CD4-positive, CD25-positive, alpha-beta regulatory T cell (primary cell): ENCODE results near the gene POU1F1. TPM values are rescaled to one million over a fixed set of nuclear protein-coding genes. Genes with fewer than 3 reads are reported as not detected.

Source experiments
- ATAC-seq, 2 donors: fragments of 150-1000 bp; cut with Tn5 transposase; one replicate each; pipeline ENCODE4 v1.10.0; 2021; ENCODE audit warnings: low read depth in 2 of 2, moderate number of reproducible peaks in 2 of 2, moderate library complexity in 1 of 2
- DNase-seq, 3 donors: peaks; one replicate each; pipeline versions ENCODE4 v3.0.0 to v3.0.0-alpha.2; 2012 to 2022; ENCODE audit warnings: mixed read lengths in 1 of 3
- H3K27ac ChIP-seq: one replicate; pipeline ENCODE4 v1.7.0; 2013; ENCODE audit warnings: mild to moderate bottlenecking, low read length; ENCODE audit not compliant: insufficient read depth, poor library complexity, severe bottlenecking
- H3K27me3 ChIP-seq: one replicate; pipeline ENCODE4 v1.7.0; 2013; ENCODE audit warnings: low read length; ENCODE audit not compliant: control insufficient read depth, insufficient read depth
- H3K36me3 ChIP-seq: one replicate; pipeline ENCODE4 v1.7.0; 2013; ENCODE audit warnings: mild to moderate bottlenecking, low read length, moderate library complexity; ENCODE audit not compliant: control insufficient read depth, insufficient read depth
- H3K4me1 ChIP-seq: 2 replicates; pipeline ENCODE4 v1.7.0; 2013; ENCODE audit warnings: mild to moderate bottlenecking, low read length; ENCODE audit not compliant: insufficient read depth, control insufficient read depth, poor library complexity, severe bottlenecking
- H3K4me3 ChIP-seq: one replicate; pipeline ENCODE4 v1.7.0; 2013; ENCODE audit warnings: low read depth, mild to moderate bottlenecking, low read length, moderate library complexity
- H3K9me3 ChIP-seq, 2 experiments: 1 replicate in 1 of 2; 2 replicates in 1 of 2; pipeline ENCODE4 v1.7.0; 2013; ENCODE audit warnings: low read length in 2 of 2, mild to moderate bottlenecking in 1 of 2, moderate library complexity in 1 of 2; ENCODE audit not compliant: control insufficient read depth in 2 of 2
- H3K27ac Mint-ChIP-seq, 3 donors: one replicate each; pipeline ENCODE4 v1.8.0; 2020 to 2022; ENCODE audit warnings: mild to moderate bottlenecking in 3 of 3, mixed read lengths in 3 of 3, moderate library complexity in 2 of 3
- H3K27me3 Mint-ChIP-seq: one replicate; pipeline ENCODE4 v1.8.0; 2022; ENCODE audit warnings: mild to moderate bottlenecking, mixed read lengths
- H3K36me3 Mint-ChIP-seq: one replicate; pipeline ENCODE4 v1.8.0; 2020; ENCODE audit warnings: mixed read lengths
- H3K4me1 Mint-ChIP-seq, 4 donors: one replicate each; pipeline ENCODE4 v1.8.0; 2020 to 2022; ENCODE audit warnings: mixed read lengths in 4 of 4, mild to moderate bottlenecking in 1 of 4
- H3K4me3 Mint-ChIP-seq, 4 donors: one replicate each; pipeline ENCODE4 v1.8.0; 2020 to 2022; ENCODE audit warnings: mild to moderate bottlenecking in 4 of 4, mixed read lengths in 4 of 4, moderate library complexity in 3 of 4
- H3K9me3 Mint-ChIP-seq, 7 donors: one replicate each; pipeline ENCODE4 v1.8.0; 2020 to 2022; ENCODE audit warnings: mixed read lengths in 7 of 7, mild to moderate bottlenecking in 3 of 7, moderate library complexity in 2 of 7
- polyA plus RNA-seq, 4 donors: library from polyadenylated mRNA; unstranded; fragments of 300-500 nt; fragmentation: Illumina TruSeq; gene quantifications; one replicate each; pipeline ENCODE4 v1.2.3, GENCODE V29; 2021
- total RNA-seq: library from RNA; stranded (reverse); gene quantifications from one replicate; pipeline ENCODE4 v1.2.3, GENCODE V29; 2022

The POU1F1 gene
- total and polyA plus RNA-seq, 5 donors from 2014 or later: not detected

DNA sequence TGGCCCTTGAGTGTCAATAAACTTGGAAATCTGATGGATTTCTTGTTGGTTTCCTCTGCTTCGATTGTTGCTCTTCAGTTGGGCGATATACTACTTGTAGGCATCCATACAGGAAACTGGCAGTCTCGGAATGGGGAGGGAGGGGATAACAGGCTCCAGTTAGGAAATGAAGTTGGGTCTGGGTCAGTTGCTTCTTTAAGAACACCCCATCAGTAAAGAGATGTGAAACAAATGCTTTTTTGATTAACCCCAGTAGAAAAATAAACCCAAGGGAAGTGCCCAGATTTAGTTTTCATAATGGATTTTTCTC lies 48.6 kb downstream of the POU1F1 start:
- DNase-seq: no peak
- no peaks in the 10 kb centered on the region for H3K36me3 ChIP-seq
- no peak for ATAC-seq
- Mint-ChIP-seq H3K9me3 (peaks cover 0 to 2% (median 0%) of the 10 kb centered on the region in 7 donors), H3K4me3 (peak overlapping the region; percentile 97 to 100 (median 98)), H3K27ac (peak overlapping the region; percentile 98 to 99 (median 99)), H3K36me3 (peaks cover 9% of the 10 kb centered on the region), H3K4me1 (peaks cover 26 to 58% (median 48%) of the 10 kb centered on the region in 4 donors), H3K27me3 (peaks cover 23% of the 10 kb centered on the region)
- peaks cover 6% of the 10 kb centered on the region for H3K27me3 ChIP-seq
- no peaks in the 10 kb centered on the region for H3K9me3 ChIP-seq
- H3K4me3 ChIP-seq: peak overlapping the region; percentile 93
- H3K4me1 ChIP-seq: peaks cover 31% of the 10 kb centered on the region
- H3K27ac ChIP-seq: peak overlapping the region; percentile 81

DNA sequence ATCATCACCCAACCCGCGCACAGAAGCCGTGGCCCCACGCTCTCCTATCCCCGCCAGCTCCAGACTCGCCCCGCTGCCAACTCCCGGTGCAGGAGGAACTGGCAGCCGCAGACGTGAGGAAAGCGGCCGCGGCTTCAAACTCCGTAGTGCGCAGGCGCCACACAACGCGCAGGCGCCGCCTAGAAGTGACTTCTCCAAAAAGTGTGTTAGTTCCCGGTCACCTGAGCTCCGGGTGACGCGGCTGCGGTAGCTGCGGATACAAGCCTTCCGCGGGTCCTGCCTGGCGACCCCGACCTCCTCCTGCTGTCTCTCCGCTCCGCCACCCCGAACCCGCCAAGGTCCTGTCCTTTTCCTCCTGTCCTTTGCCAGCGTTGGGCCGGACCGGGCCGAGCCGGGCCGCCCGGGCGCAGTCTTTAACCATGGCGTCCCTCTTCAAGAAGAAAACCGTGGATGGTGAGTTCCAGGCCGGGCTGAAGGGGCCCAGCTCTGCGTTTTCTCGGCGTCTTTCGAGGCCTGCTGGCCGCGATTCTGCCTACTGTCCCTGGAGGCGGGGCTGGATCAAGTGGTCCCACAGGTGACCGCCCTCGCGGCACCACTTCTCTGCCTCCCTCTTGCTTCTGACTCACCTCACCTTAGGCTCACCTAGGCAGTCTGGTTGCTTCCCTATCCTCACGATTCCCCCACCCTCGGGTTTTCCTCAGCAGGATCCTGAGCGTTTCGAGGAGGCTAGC lies 49.1 kb downstream of the POU1F1 start, which contains the start of gene CHMP2B:
CHMP2B (plus strand) TSS at position 206 of the 731 bp plus-strand sequence; CDS start at position 420, 214 bp downstream.
- Mint-ChIP-seq H3K4me3 (peak within 1 kb of the TSS; percentile 97 to 100 (median 98)), H3K9me3 (peaks cover 0 to 2% (median 0%) of the 10 kb centered on the region in 7 donors), H3K36me3 (peaks cover 9% of the 10 kb centered on the region), H3K27me3 (peaks cover 25% of the 10 kb centered on the region), H3K27ac (peak within 1 kb of the TSS; percentile 98 to 99 (median 99)), H3K4me1 (peaks cover 25 to 53% (median 43%) of the 10 kb centered on the region in 4 donors)
- peak; percentile 83 to 90 for ATAC-seq
- H3K4me1 ChIP-seq: peaks cover 31% of the 10 kb centered on the region
- peak within 1 kb of the TSS; percentile 93 for H3K4me3 ChIP-seq
- no peaks in the 10 kb centered on the region for H3K9me3 ChIP-seq
- DNase-seq: peak; percentile 86 to 94 (median 88)
- no peaks in the 10 kb centered on the region for H3K36me3 ChIP-seq
- H3K27ac ChIP-seq: peak within 1 kb of the TSS; percentile 81
- peaks cover 8% of the 10 kb centered on the region for H3K27me3 ChIP-seq

- H3K36me3 ChIP-seq: no peaks in the 10 kb centered on the region
- peak overlapping the region in 1 of 3 donors; percentile 20 for H3K27ac Mint-ChIP-seq
- peaks cover 31% of the 10 kb centered on the region for H3K4me1 ChIP-seq
- DNase-seq (no peak), ATAC-seq (no peak)
- peak overlapping the region; percentile 93 for H3K4me3 ChIP-seq
- H3K4me3 Mint-ChIP-seq: peak overlapping the region; percentile 43 to 97 (median 78)
- H3K4me1 Mint-ChIP-seq: peaks cover 13 to 39% (median 31%) of the 10 kb centered on the region in 4 donors
- H3K36me3 Mint-ChIP-seq: no peaks in the 10 kb centered on the region
- peaks cover 0 to 2% (median 0%) of the 10 kb centered on the region in 7 donors for H3K9me3 Mint-ChIP-seq
- H3K27me3 Mint-ChIP-seq: peaks cover 31% of the 10 kb centered on the region
- no peaks in the 10 kb centered on the region for H3K9me3 ChIP-seq
- no peak overlapping the region for H3K27ac ChIP-seq
- peaks cover 9% of the 10 kb centered on the region for H3K27me3 ChIP-seq
Measured at GRCh38 chr3:87225659-87226058, 50.7 kb downstream of the POU1F1 start.

DNA sequence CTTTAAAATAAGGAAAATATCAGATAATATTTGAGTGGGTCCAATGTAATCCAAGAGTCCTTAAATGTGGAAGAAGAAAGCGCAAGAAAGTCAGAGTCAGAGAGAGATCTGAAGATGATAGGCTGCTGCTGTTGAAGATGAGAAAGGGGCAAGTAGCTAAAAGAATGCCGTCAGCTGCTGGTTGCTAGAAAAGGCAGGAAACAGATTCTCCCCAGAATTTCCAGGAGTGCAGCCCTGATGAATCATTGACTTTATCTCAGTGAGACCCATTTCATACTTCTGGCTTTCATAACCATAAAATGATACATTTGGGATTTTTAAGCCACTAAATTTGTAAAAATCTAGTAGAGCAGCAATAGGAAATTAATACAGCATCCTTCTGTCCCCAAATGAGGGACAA lies 56.8 kb downstream of the POU1F1 start:
- ATAC-seq (no peak), DNase-seq (no peak)
- Histone ChIP-seq H3K27ac (no peak overlapping the region), H3K36me3 (no peaks in the 10 kb centered on the region), H3K4me3 (no peak overlapping the region), H3K9me3 (no peaks in the 10 kb centered on the region), H3K27me3 (peaks cover 11% of the 10 kb centered on the region), H3K4me1 (no peaks in the 10 kb centered on the region)
- no peak overlapping the region for H3K4me3 Mint-ChIP-seq
- no peak overlapping the region for H3K27ac Mint-ChIP-seq
- no peaks in the 10 kb centered on the region for H3K4me1 Mint-ChIP-seq
- peaks cover 37% of the 10 kb centered on the region for H3K27me3 Mint-ChIP-seq
- no peaks in the 10 kb centered on the region for H3K36me3 Mint-ChIP-seq
- peaks cover 0 to 2% (median 0%) of the 10 kb centered on the region in 7 donors for H3K9me3 Mint-ChIP-seq

DNA sequence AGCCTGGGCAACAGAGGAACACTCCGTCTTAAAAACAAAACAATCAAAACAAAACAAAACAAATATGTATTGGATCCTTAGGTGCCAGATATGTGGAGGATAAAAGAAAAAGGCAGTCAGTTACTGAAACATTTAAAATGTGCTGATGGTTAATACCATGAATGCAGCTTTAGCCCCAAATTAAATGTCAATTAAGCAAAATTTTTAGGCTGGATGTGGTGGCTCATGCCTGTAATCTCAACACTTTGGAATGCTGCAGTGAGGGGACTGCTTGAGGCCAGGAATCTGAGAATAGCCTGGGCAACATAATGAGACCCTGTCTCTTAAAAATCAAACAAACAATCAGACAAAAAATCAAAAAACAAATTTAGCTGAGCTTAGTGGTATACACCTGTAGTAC lies 57.8 kb downstream of the POU1F1 start:
- ATAC-seq (no peak), DNase-seq (no peak)
- no peaks in the 10 kb centered on the region for H3K4me1 Mint-ChIP-seq
- Histone ChIP-seq H3K4me3 (no peak overlapping the region), H3K9me3 (no peaks in the 10 kb centered on the region), H3K27me3 (peaks cover 10% of the 10 kb centered on the region), H3K4me1 (no peaks in the 10 kb centered on the region), H3K36me3 (no peaks in the 10 kb centered on the region), H3K27ac (no peak overlapping the region)
- H3K4me3 Mint-ChIP-seq: no peak overlapping the region
- H3K27me3 Mint-ChIP-seq: peaks cover 38% of the 10 kb centered on the region
- H3K9me3 Mint-ChIP-seq: peaks cover 0 to 2% (median 0%) of the 10 kb centered on the region in 7 donors
- no peak overlapping the region for H3K27ac Mint-ChIP-seq
- no peaks in the 10 kb centered on the region for H3K36me3 Mint-ChIP-seq

Other genes with a start within 250 kb of the POU1F1 start
- gene CHMP2B, start 49.3 kb downstream of the POU1F1 start, total RNA-seq: 35.4 TPM
- 10 to 100 TPM; 43.9 to 66.9 (median 48.5) TPM for gene CHMP2B, start 49.3 kb downstream of the POU1F1 start, polyA plus RNA-seq